ENCODE results near the gene ENOX2.

The ENOX2 gene

DNA sequence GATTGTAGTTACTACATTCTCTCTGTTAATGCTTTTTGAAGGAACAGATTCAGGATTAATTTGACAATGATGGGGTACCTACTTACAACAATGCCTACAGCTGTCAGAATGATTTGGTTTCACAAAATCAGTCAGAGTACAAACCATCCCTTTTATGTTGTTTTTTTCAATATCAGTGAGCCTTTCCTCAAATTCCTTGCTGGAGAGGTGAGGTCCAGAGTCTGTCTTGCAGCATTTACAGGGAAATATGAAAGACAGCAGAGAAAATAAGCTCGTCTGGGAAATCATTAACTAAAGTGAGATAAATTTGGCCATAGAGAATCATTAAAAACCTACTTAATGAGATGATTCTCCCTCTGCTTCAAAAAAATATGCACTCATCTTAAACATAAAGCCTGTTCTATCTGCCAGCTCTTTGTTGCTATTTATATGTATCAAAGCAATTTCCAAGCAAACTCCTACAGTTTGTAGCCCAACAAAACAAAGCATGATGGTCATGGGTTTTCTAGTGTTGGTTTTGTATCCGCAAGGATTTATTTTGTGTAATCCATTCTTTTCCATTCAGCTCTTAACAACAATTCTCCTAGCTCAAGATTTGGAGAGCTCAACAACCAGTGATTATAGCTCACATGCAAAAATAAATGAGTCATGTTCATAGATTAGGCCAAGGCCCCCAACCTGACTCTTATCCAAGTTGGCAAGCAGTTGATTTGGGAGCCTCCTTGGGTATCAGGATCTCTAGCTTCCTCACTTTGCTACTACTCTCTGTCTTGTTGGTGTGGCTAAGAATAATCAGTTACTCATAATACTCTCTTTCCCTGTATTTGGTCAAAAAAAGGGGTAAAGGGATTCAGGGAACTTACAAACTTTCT lies 222.6 kb downstream of the ENOX2 start:
- FAIRE-seq (no peak), DNase-seq (ENCODE audit: insufficient read length, low spot score) (no peak)

DNA sequence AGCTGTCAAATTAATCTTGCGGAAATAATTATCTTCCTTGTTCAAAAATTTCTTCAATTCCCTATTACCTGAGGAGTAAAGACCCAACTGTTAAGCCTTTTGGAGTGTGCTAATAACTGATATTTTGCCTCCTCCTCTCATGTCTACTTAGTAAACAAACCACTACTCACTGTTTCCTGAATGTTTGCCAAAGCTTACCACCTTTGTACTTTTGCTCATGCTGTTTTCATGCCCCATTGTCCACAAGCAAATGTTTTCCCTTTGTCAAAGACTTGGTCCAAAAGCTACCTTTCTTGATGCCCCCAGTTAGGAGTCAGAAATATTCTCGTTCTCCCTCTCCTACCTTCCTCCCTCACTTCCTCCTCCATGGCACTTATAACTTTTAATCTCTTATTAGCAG lies 226.1 kb downstream of the ENOX2 start:
- TF ChIP-seq PAX5 (IDR thresholded peaks at IDR 0.05; ENCODE audit: insufficient read depth, low read length, severe bottlenecking) (no peak), POLR2AphosphoS5 (IDR thresholded peaks at IDR 0.05; ENCODE audit: low read depth, low read length) (no peak), POLR2A (IDR thresholded peaks at IDR 0.05; ENCODE audit: low read depth, low read length) (no peak), POU2F2 (IDR thresholded peaks at IDR 0.05; ENCODE audit: low read depth, low read length) (no peak), SPI1 (IDR thresholded peaks at IDR 0.05; ENCODE audit: low read depth, low read length) (no peak), TAF1 (IDR thresholded peaks at IDR 0.05; ENCODE audit: low read depth, low read length) (no peak)
- FAIRE-seq: no peak
- no peak for DNase-seq (ENCODE audit: insufficient read length, low spot score)

More for the DNA sequence above, 222.6 kb downstream of the ENOX2 start:
- TF ChIP-seq POU2F2 (IDR thresholded peaks at IDR 0.05; ENCODE audit: low read depth, low read length): no peak
- no peak for TF ChIP-seq TAF1 (IDR thresholded peaks at IDR 0.05; ENCODE audit: low read depth, low read length)
- TF ChIP-seq SPI1 (IDR thresholded peaks at IDR 0.05; ENCODE audit: low read depth, low read length): no peak
- TF ChIP-seq POLR2AphosphoS5 (IDR thresholded peaks at IDR 0.05; ENCODE audit: low read depth, low read length): no peak
- TF ChIP-seq POLR2A (IDR thresholded peaks at IDR 0.05; ENCODE audit: low read depth, low read length): no peak
- no peak for TF ChIP-seq PAX5 (IDR thresholded peaks at IDR 0.05; ENCODE audit: insufficient read depth, low read length, severe bottlenecking)

- no peak for TF ChIP-seq POU2F2 (IDR thresholded peaks at IDR 0.05; ENCODE audit: low read depth, low read length)
- no peak for TF ChIP-seq TAF1 (IDR thresholded peaks at IDR 0.05; ENCODE audit: low read depth, low read length)
- no peak for TF ChIP-seq POLR2A (IDR thresholded peaks at IDR 0.05; ENCODE audit: low read depth, low read length)
- no peak for TF ChIP-seq SPI1 (IDR thresholded peaks at IDR 0.05; ENCODE audit: low read depth, low read length)
- TF ChIP-seq PAX5 (IDR thresholded peaks at IDR 0.05; ENCODE audit: insufficient read depth, low read length, severe bottlenecking): no peak
- TF ChIP-seq POLR2AphosphoS5 (IDR thresholded peaks at IDR 0.05; ENCODE audit: low read depth, low read length): no peak
- DNase-seq (ENCODE audit: insufficient read length, low spot score) (no peak), FAIRE-seq (no peak)
These were observed 230.8 kb downstream of the ENOX2 start for GRCh38 chrX:130672214-130672613.

- FAIRE-seq: no peak
- no peak for DNase-seq (ENCODE audit: insufficient read length, low spot score)
- TF ChIP-seq POU2F2 (IDR thresholded peaks at IDR 0.05; ENCODE audit: low read depth, low read length) (no peak), SPI1 (IDR thresholded peaks at IDR 0.05; ENCODE audit: low read depth, low read length) (no peak), TAF1 (IDR thresholded peaks at IDR 0.05; ENCODE audit: low read depth, low read length) (no peak), POLR2A (IDR thresholded peaks at IDR 0.05; ENCODE audit: low read depth, low read length) (no peak), POLR2AphosphoS5 (IDR thresholded peaks at IDR 0.05; ENCODE audit: low read depth, low read length) (no peak), PAX5 (IDR thresholded peaks at IDR 0.05; ENCODE audit: insufficient read depth, low read length, severe bottlenecking) (no peak)
These were observed 233.8 kb downstream of the ENOX2 start for GRCh38 chrX:130669233-130669632.

GRCh38 chrX:130665263-130665662 lies 237.7 kb downstream of the ENOX2 start:
- TF ChIP-seq POLR2AphosphoS5 (IDR thresholded peaks at IDR 0.05; ENCODE audit: low read depth, low read length) (no peak), POU2F2 (IDR thresholded peaks at IDR 0.05; ENCODE audit: low read depth, low read length) (no peak), TAF1 (IDR thresholded peaks at IDR 0.05; ENCODE audit: low read depth, low read length) (no peak), POLR2A (IDR thresholded peaks at IDR 0.05; ENCODE audit: low read depth, low read length) (no peak), SPI1 (IDR thresholded peaks at IDR 0.05; ENCODE audit: low read depth, low read length) (no peak), PAX5 (IDR thresholded peaks at IDR 0.05; ENCODE audit: insufficient read depth, low read length, severe bottlenecking) (no peak)
- no peak for FAIRE-seq
- no peak for DNase-seq (ENCODE audit: insufficient read length, low spot score)

- no peak for FAIRE-seq
- no peak for DNase-seq (ENCODE audit: insufficient read length, low spot score)
- TF ChIP-seq TAF1 (IDR thresholded peaks at IDR 0.05; ENCODE audit: low read depth, low read length) (no peak), POLR2AphosphoS5 (IDR thresholded peaks at IDR 0.05; ENCODE audit: low read depth, low read length) (no peak), SPI1 (IDR thresholded peaks at IDR 0.05; ENCODE audit: low read depth, low read length) (no peak)
These were observed 244.7 kb downstream of the ENOX2 start for GRCh38 chrX:130658310-130658709.

DNA sequence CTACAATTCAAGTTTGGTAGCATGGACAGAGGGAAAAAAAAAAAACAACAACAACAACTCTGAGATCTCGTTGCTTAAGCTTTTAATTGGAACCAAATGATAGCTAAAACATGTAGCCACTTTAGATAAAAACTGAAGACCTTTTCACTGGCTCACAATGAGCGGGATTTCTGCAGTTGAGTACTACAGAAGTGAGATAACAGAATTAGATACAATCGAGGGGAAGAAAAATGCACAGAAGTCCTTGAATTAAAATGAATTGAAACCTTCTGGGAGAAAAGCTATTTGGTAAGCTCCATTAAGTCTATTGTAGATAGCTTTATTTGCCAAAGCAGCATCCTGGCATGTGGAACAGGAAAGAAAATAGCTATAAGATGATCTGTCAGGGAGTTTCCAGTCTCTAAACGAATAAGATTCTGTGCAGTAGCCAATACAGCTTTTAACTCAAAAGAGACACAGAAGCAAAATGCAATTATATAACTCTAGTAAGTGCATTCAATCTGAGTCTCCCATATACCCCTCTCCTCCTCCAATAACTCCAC lies 248.5 kb downstream of the ENOX2 start:
- DNase-seq (ENCODE audit: insufficient read length, low spot score) (no peak), FAIRE-seq (no peak)
- TF ChIP-seq POLR2A (IDR thresholded peaks at IDR 0.05; ENCODE audit: low read depth, low read length) (no peak), POU2F2 (IDR thresholded peaks at IDR 0.05; ENCODE audit: low read depth, low read length) (no peak), PAX5 (IDR thresholded peaks at IDR 0.05; ENCODE audit: insufficient read depth, low read length, severe bottlenecking) (no peak), POLR2AphosphoS5 (IDR thresholded peaks at IDR 0.05; ENCODE audit: low read depth, low read length) (no peak), SPI1 (IDR thresholded peaks at IDR 0.05; ENCODE audit: low read depth, low read length) (no peak), TAF1 (IDR thresholded peaks at IDR 0.05; ENCODE audit: low read depth, low read length) (no peak)

- DNase-seq (ENCODE audit: insufficient read length, low spot score) (no peak), FAIRE-seq (no peak)
- TF ChIP-seq TAF1 (IDR thresholded peaks at IDR 0.05; ENCODE audit: low read depth, low read length) (no peak), POU2F2 (IDR thresholded peaks at IDR 0.05; ENCODE audit: low read depth, low read length) (no peak), POLR2A (IDR thresholded peaks at IDR 0.05; ENCODE audit: low read depth, low read length) (no peak), POLR2AphosphoS5 (IDR thresholded peaks at IDR 0.05; ENCODE audit: low read depth, low read length) (no peak), PAX5 (IDR thresholded peaks at IDR 0.05; ENCODE audit: insufficient read depth, low read length, severe bottlenecking) (no peak), SPI1 (IDR thresholded peaks at IDR 0.05; ENCODE audit: low read depth, low read length) (no peak)
These were observed 250.0 kb downstream of the ENOX2 start for GRCh38 chrX:130652824-130653578.

GRCh38 chrX:130649738-130650137 lies 253.3 kb downstream of the ENOX2 start:
- FAIRE-seq: no peak
- TF ChIP-seq PAX5 (IDR thresholded peaks at IDR 0.05; ENCODE audit: insufficient read depth, low read length, severe bottlenecking): no peak
- TF ChIP-seq POLR2A (IDR thresholded peaks at IDR 0.05; ENCODE audit: low read depth, low read length): no peak
- TF ChIP-seq POU2F2 (IDR thresholded peaks at IDR 0.05; ENCODE audit: low read depth, low read length): no peak
- TF ChIP-seq POLR2AphosphoS5 (IDR thresholded peaks at IDR 0.05; ENCODE audit: low read depth, low read length): no peak
- TF ChIP-seq TAF1 (IDR thresholded peaks at IDR 0.05; ENCODE audit: low read depth, low read length): no peak
- no peak for TF ChIP-seq SPI1 (IDR thresholded peaks at IDR 0.05; ENCODE audit: low read depth, low read length)
- no peak for DNase-seq (ENCODE audit: insufficient read length, low spot score)
